Kidney capillary endothelial cell (primary cell): ENCODE data around the gene DIMT1.

Source experiments
- DNase-seq: peaks from one replicate; pipeline ENCODE4 v3.0.0-alpha.2; 2018; ENCODE audit warnings: low spot score

Gene DIMT1

DNA sequence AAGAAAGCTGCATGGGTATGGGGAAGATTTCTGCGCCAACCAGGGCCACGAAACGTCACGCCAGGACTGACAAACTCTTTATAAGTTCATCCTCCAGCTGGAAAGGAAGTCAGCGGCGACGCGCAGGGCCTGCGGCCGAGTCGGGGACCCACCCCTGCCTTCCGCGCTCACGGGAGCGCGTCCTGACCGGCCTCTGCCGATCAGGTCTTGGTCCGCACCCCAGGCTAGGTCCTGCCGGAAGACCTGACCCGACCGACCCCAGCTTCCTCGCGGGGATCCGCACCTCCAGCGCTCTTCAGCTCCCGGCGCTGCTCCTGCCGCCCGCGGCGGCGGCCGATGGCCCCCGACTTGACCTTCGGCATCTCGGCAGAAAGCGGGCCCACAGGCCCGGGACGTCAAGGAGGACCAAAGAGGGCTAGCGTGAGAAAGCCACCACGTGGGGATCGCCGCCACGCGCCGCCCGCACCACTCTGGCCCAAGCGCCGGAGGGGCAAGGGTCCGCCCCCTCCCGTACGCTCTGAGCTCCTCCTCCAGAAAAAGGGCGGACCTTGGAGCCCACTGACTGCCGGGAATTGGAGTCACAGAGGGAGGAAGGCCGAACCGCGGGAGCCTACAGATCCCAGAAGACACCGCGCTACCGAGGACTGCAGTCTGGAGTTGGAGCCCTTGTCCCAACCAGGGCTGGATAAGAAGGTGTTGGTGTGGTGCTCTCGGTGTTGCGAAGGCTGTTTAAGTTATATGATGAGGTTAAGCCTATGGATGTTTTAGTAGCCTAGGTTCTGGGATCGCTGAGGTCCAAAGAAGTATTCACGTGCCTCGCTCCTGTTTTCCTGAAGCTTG lies at the start of gene DIMT1:
Gene DIMT1 (minus strand): TSS at position 495 of the 840 bp plus-strand sequence. CDS start 133 bp downstream, at position 362.
- peak; percentile 98 for DNase-seq

DNA sequence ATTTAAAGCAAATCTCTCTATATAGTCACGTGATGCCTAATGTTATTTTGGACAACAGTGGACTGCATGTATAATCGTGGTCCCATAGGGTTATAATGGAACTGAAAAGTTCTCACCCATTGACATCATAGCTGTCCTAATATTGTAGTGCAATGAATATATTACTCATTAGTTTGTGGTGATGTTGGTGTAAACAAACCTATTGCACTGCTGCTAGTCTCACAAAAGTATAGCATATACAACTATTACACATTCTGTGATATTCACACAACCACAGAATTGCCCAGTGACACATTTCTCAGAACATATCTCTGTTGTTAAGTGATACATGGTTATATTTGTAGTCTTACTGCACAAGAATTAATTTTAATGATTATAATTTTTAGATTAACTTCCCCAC lies 46.6 kb upstream of the DIMT1 start:
- no peak for DNase-seq

GRCh38 chr5:62448528-62448927 lies 44.8 kb upstream of the DIMT1 start:
- no peak for DNase-seq

DNA sequence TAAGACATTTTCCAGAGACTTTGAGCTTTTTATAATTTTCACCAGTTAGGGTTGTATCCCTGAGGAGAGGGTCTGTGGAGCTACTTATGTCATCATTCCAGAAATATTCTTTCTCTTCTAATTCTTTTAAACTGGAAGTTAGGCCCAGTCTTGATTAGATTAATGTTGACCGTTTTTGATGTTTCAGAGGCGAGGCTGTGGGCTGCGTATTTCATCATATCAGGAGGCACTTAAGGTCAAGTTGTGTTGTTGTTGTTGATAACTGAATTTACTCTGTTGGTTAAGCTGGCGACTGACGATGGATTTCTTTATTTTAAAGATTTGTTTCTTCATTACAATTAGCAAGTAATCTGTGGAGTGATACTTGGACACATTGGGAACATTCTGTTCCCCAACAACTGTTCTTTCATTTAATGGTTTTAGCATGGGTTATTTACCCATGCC lies 28.9 kb upstream of the DIMT1 start:
- no peak for DNase-seq

- no peak for DNase-seq
These were observed 28.3 kb upstream of the DIMT1 start for GRCh38 chr5:62431735-62432620.

- DNase-seq = no peak
These were observed 21.1 kb upstream of the DIMT1 start for GRCh38 chr5:62424763-62425162.

DNA sequence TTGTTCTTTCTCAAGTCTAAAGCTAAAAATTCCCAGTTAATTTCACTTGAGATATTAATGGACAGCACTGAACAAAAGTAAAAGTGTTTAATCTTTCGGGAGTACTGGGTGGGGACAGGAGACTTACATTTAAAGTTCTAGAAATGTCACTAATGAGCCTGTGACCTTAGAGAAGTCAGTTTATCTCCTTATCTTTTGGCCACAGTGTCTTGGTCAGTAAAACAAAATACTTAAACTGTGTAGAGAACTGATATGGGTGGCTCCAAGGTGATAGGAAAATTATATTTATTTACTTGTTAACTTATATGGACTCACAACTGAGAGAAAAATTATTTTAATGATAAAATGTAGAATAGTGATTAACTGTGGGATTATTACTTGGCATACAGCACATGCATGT lies 17.7 kb upstream of the DIMT1 start:
- DNase-seq = no peak

- DNase-seq = no peak
These were observed 15.9 kb upstream of the DIMT1 start for GRCh38 chr5:62419609-62420008.

DNA sequence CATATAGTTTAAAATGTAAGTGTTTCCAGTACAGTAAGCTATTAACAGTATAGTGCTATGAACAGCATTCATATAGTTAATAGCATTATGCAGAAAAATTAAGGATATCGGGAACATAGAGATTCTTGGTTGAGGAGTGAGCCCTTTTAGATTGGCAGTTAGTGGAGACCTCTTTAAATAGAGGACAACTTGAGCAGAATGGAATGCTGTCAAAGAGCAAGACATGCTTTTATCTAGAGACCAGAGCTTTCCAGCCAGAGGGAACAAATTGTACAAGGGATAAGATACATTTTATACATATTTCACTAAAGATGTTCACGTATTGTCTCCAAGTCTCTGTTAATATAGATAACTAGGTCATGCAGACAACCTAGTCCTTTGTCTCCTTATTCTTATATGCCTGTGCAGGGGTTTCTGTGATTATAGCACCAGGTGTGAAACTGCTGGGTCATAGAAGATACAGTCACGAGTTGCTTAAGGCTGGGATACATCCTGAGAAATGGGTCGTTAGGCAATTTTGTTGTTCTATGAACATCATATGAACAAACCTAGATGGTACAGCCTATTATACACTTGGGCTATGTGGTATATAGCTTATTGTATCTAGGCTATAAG lies 14.9 kb upstream of the DIMT1 start:
- no peak for DNase-seq

GRCh38 chr5:62413711-62414110 lies 10.0 kb upstream of the DIMT1 start:
- DNase-seq = no peak

- peak; percentile 100 for DNase-seq
These were observed 9.0 kb upstream of the DIMT1 start, which contains the start of gene IPO11 for GRCh38 chr5:62412549-62413329. TSS of gene IPO11 (plus strand) at chr5:62412763. CDS start at chr5:62437280, 24,517 bp downstream.

- no peak for DNase-seq
These were observed 8.3 kb downstream of the DIMT1 start for GRCh38 chr5:62395210-62395950.

- DNase-seq = no peak
These were observed 16.9 kb downstream of the DIMT1 start for GRCh38 chr5:62386824-62387223.

- no peak for DNase-seq
These were observed 17.8 kb downstream of the DIMT1 start for GRCh38 chr5:62385816-62386400.

DNA sequence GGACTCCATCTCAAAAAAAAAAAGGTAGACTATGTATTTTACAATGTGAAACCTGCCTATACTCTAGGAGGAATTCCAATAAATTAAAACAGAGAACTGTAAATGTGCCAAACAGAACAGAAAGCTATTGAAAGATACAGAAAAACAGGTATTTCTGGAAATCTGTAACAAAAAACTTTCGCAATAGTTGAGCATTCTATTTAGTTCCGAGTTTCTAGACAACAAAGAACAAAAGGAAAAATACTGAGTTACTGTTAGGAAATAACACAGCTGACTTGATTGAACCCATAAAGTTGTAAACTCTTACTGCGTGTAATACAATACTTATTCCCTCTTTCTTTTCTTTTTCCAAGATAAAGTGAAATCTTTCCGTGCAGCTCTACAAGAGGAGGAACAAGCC lies 18.6 kb downstream of the DIMT1 start:
- no peak for DNase-seq

- no peak for DNase-seq
These were observed 27.6 kb downstream of the DIMT1 start for GRCh38 chr5:62376064-62376463.

GRCh38 chr5:62375627-62376026 lies 28.1 kb downstream of the DIMT1 start:
- no peak for DNase-seq

DNA sequence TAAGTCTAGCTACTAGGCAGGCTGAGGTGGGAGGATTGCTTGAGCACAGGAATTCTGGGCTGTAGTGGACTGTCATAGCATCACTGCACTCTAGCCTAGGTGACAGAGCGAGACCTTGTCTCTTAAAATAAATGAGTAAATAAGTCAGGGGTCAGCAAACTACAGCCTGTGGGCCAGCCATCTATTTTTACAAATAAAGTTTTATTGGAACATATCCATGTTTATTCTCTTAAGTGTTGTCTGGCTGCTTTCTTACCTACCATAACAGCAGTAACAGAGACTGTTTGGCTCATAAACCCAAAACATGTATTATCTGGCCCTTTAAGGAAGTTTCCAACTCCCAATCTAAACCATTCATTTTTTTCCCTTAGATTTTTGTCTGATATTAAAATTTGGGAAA lies 29.6 kb downstream of the DIMT1 start:
- DNase-seq = no peak

DNA sequence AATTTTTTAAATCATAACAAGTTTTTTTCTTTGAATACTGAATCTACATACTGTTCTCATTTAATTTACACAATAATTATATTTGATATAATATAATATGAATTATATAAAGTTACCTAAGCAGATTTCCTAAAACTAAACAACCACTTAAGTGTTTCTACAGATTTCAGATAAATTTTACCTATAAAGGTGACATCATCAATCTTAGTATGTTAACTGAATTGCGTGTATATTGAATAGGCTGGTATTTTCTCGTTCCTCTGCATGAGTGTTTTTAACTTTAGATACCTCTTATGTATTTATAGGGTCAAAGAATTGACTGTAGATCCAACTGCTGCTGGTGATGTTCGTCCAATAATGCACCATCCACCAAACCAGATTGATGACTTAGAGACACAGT lies 30.3 kb downstream of the DIMT1 start:
- no peak for DNase-seq

GRCh38 chr5:62372600-62372999 lies 31.1 kb downstream of the DIMT1 start:
- DNase-seq = no peak

DNA sequence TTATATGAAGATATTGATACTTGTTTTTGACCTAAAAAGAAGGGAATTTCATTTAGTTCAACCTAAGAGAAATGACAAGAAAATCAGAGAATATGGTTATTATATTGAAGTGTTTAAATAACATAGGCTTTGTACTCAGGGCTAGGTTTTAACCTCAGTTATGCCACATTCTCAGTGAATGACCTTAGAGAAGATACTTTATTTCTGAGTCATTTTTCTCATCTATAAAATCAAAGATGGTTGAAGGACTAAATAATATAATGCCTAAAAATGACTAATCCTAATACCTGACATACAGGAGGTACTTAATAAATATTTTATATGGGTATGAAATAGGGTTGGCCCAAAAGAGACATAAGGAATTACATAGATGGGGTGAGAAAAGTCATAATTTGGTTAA lies 32.3 kb downstream of the DIMT1 start:
- no peak for DNase-seq
